GM12891 (cell line): Measurements from ENCODE around the gene KASH5.
A peak's percentile ranks its signal among the peaks of the same experiment; 100 is the strongest.

Experiments used
- DNase-seq: peaks from one replicate; pipeline ENCODE4 v3.0.0; 2011; ENCODE audit warnings: low spot score; ENCODE audit not compliant: insufficient read length
- FAIRE-seq: peaks from 2 replicates; lab custom pipeline; 2011; peaks lifted over from hg19 to GRCh38; lab: Jason Lieb, UNC
- PAX5 ChIP-seq: IDR thresholded peaks from 2 replicates; pipeline ENCODE4 v1.6.1; 2011; ENCODE audit warnings: low read length, moderate library complexity, mild to moderate bottlenecking; ENCODE audit not compliant: insufficient read depth, severe bottlenecking
- POLR2A ChIP-seq: IDR thresholded peaks from 2 replicates; pipeline ENCODE4 v1.6.1; 2011; ENCODE audit warnings: low read depth, low read length, control low read depth
- POLR2AphosphoS5 ChIP-seq: IDR thresholded peaks from 2 replicates; pipeline ENCODE4 v1.6.1; 2011; ENCODE audit warnings: low read depth, low read length, control low read depth
- POU2F2 ChIP-seq: IDR thresholded peaks from 2 replicates; pipeline ENCODE4 v1.6.1; 2011; ENCODE audit warnings: low read depth, mild to moderate bottlenecking, control low read depth, low read length, moderate library complexity
- SPI1 ChIP-seq: IDR thresholded peaks from 2 replicates; pipeline ENCODE4 v1.6.1; 2011; ENCODE audit warnings: low read depth, low read length, control low read depth
- TAF1 ChIP-seq: IDR thresholded peaks from 2 replicates; pipeline ENCODE4 v1.6.1; 2011; ENCODE audit warnings: low read depth, low read length, control low read depth

The KASH5 gene

DNA sequence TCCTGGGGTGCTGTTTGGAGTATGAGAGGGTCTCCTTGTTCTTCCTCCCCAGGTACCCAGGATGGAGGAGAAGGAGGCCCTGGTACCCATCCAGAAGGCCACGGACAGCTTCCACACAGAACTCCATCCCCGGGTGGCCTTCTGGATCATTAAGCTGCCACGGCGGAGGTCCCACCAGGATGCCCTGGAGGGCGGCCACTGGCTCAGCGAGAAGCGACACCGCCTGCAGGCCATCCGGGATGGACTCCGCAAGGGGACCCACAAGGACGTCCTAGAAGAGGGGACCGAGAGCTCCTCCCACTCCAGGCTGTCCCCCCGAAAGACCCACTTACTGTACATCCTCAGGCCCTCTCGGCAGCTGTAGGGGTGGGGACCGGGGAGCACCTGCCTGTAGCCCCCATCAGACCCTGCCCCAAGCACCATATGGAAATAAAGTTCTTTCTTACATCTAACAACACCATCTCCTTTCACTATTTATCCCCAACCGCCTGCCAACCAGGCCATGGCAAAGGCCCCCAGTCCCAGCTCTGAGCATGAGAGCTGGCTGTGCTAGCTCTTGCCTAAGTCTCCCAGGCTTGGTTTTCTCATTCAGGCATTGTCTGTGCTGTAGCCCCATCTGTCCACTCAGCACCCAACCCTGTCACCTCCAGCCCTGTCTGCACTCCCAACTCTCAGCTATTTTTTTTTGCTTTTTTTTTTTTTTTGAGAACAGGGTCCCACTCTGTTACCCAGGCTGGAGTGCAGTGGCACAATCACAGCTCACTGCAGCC is 13.2 kb upstream of the KASH5 start:
- FAIRE-seq (no peak), DNase-seq (no peak)
- TF ChIP-seq TAF1 = no peak
- TF ChIP-seq POU2F2 = no peak

DNA sequence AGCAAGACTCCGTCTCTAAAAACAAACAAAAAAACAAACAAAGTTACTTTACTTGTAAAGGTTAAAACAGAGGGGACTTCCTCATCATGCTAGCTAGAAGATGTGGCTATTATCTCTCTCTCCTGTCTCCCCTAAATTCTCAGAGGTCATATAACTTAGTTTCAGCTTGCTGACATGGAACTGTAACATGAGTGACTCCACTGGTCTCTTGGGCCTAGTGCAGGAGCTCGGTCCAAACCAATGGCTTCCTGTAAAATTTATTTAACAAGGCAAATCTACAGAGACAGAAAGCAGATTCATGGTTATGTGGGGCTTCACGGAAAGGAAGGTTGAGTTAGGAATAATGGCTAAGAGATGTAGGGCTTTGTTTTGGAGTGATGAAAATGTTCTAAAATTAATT is 9.5 kb upstream of the KASH5 start:
- TF ChIP-seq SPI1 = no peak
- FAIRE-seq (no peak), DNase-seq (no peak)

DNA sequence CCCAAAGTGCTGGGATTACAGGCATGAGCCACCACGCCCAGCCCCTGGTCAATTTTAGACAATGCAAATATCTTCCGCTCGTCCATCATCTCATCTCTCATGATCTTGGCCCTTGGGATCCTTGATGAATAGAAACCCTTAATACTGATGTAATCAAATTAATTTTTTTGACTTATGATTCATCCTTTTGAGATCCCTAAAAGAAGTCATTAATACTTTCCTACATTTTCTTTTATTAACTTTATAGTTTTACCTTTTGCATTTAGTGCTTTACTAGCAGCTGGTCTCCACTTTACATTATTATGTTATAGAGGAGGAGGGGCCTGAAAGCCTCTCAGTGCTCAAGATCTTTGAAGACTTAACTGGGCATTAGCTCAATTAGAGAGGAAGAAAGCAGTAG is 7.7 kb upstream of the KASH5 start:
- DNase-seq (no peak), FAIRE-seq (no peak)
- TF ChIP-seq PAX5 = no peak
- no peak for TF ChIP-seq TAF1
- no peak for TF ChIP-seq POLR2A
- no peak for TF ChIP-seq SPI1
- TF ChIP-seq POLR2AphosphoS5 = no peak

DNA sequence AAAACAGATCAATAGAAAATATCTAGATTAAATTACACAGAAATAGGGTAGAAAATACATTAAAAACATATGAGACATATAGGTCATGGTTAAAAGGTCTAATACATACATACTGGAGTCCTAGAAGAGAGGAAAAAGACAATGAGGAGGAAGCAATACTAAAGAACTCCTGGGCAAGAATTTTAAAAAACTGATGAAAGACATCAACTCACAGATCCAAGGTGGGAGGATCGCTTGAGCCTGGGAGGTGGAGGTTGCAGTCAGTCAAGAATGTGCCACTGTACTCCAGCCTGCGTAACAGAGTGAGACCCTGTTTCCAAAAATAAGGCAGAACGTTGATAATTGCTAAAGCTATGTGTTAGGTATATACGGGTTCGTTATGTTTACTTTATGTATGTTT is 5.4 kb upstream of the KASH5 start:
- FAIRE-seq (no peak), DNase-seq (no peak)
- TF ChIP-seq POU2F2 (no peak), POLR2AphosphoS5 (no peak), PAX5 (no peak), SPI1 (no peak), TAF1 (no peak), POLR2A (no peak)

DNA sequence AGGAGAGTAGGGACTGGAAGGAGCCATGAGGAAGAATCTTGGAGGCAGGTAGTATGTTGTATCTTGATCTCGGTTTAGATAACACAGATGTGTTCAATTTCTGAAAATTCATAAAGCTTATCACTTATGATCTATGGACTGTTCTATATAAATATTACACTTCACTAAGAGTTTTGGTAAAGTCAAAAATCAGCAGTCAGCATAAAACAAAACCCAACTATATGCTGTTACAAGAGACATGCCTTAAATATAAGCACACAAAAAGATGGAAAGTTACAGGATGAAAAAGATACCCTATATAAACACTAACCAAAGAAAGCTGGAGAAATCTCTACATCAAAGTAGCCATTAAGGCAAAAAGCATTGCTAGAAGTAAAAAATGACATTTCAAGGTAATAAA is 4.5 kb upstream of the KASH5 start:
- TF ChIP-seq POLR2AphosphoS5 (no peak), POLR2A (no peak), SPI1 (no peak), TAF1 (no peak), PAX5 (no peak), POU2F2 (no peak)
- no peak for FAIRE-seq

DNA sequence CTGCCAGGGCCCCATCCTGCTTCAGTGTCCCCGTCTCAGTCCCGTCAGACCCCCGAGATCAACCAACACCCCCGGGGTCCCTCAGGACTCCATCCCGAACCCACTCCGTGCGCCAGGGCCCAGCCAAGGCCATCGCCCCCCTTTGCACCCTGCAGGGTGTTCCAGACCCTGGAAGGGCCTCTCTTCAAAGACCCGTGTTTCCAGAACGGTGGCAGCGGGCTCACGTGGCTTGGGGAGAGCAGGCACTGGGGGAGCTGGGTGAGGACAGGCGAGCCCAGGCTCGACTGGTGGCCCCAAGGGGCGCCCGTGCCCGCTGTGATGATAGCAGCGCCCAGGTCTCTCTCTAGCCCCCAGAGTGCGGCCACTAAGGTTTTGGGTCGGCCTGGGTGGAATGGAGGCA is 1.4 kb downstream of the KASH5 start:
- no peak for DNase-seq
- no peak for TF ChIP-seq PAX5
- TF ChIP-seq POLR2AphosphoS5 = no peak
- TF ChIP-seq POU2F2 = no peak
- no peak for TF ChIP-seq TAF1
- no peak for TF ChIP-seq SPI1
- TF ChIP-seq POLR2A = no peak
- FAIRE-seq = no peak

More for the DNA sequence above, 4.5 kb upstream of the KASH5 start:
- DNase-seq = no peak

DNA sequence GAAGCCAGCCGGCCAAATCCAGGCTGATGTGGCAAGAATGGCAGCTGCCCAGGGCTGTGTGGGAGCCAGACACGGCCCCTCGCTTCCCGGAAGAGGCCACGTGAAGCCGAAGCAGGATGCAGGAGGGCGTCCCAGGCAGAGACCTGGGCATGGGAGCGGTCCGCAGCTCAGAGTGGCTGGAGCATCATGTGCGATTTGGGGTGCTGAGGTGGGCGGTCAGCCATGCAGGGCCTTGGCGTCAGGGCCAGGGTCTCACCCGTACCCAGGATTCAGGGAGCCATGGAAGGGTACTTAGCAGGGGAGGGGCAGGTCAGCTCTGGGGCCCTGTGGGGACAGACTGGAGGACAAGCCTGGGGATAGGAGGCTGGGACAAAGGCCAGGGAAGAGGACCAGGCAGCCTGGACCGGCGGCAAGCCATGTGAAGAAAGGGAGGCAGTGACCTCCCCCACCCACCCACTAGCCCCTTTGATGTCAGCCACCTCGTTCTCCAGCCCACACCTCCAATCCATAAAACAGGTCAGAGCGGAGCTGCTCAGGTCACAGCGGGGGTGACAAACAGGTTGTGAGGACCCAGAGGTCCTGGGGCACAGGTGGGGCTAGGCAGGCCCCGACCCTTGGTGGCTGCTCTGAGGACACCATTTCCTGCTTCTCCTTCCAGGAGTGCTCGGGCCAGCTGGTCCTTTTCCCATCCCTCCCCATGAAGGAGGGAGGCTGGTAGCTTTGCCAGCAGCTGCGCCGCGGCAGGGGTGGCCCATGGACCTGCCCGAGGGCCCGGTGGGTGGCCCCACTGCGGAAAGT is 2.3 kb downstream of the KASH5 start:
- TF ChIP-seq POLR2AphosphoS5 (no peak), POLR2A (no peak), TAF1 (no peak), PAX5 (no peak), POU2F2 (no peak), SPI1 (no peak)
- FAIRE-seq = no peak

DNA sequence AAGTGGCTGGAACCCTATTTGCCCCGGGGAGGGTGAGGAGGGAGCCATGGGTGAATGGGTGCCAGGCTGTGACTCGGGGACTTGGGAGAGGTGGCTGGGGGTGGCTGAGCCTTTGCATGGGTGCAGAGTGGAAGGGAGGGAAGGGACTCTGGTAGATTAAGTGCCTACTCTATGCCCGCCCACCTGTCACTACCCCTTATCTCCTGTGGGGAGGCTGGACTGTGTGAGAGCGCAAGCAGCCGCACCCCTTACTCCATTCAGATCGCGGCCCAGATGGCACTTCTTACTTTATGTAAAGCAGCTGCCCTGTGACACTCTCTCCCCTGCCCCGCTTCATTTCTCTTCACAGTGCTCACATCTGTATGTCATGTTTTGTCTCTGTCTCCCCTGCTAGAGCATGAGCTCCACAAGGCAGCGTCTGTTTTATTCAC is 2.9 kb downstream of the KASH5 start:
- FAIRE-seq (peak; percentile 16), DNase-seq (no peak)
- TF ChIP-seq POU2F2 = no peak
- TF ChIP-seq PAX5 = no peak
- TF ChIP-seq SPI1 = no peak
- TF ChIP-seq POLR2AphosphoS5 = no peak
- TF ChIP-seq POLR2A = no peak
- no peak for TF ChIP-seq TAF1

More for the DNA sequence above, 2.3 kb downstream of the KASH5 start:
- no peak for DNase-seq

DNA sequence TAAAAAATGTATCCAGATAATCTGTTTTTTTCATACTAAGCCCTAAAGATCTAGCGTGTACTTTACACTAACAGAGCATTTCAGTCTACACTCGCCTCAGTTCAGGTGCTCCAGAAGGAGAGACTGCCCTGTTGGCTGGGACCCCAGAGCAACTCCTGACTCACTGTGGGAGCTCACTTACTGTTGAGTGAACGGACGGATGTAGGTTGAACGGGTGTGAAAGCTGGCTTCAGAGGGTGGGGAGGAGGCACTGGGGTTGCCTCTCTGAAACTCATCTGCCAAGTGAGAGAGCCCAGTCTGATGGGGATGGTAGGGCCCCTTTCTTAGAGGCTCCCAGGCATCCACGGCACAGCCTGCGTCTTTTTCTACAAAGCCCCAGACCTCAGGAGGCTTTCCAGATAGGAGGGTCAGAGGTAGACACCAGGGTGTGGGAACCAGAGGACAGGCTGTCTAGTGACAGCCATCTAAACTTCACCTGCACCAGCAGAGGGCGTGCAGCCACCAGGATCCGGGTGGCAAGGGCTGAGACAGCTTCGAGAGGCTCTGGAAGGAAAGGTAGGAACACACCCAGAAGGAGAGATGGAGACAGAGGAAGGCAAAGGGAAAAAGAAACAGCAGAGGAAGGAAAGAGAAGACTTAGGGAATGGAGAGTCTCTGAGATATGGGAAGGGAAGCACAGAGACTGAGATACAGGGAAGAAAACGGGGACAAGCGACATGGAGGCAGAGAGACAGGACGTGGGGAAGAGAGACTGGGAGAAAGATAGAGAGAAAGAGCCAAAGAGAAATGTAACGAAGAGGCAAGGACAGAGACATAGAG is 3.7 kb downstream of the KASH5 start:
- FAIRE-seq (peak; percentile 99), DNase-seq (peak; percentile 77)
- TF ChIP-seq POLR2A (no peak), POU2F2 (0 out of 2 replicates have a peak, but pooled peaks have one; percentile 21), TAF1 (no peak), SPI1 (no peak), POLR2AphosphoS5 (no peak), PAX5 (no peak)

DNA sequence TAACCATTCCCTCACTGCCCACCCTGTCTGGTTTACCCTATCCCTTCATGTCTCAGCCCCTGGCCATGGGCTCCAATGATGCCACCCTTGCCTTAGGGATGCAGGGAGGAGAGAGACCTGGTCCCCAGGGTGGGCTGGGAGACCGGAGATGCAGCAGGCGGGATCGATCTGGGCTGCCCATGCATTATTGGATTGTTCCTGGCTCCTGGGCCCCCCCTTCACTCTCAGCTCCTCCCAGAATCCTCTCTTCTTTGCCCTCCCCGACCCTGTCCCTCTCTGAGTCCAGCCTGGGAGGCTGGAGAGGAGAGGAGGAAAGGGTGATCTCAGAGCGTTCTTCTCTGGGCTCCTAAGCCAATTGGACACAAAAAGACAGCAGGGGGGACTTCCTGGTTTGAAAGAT is 5.8 kb downstream of the KASH5 start:
- DNase-seq (no peak), FAIRE-seq (no peak)
- TF ChIP-seq PAX5 (no peak), POLR2AphosphoS5 (no peak)
